ENCODE measurements around the gene NUDCD3.

DNA sequence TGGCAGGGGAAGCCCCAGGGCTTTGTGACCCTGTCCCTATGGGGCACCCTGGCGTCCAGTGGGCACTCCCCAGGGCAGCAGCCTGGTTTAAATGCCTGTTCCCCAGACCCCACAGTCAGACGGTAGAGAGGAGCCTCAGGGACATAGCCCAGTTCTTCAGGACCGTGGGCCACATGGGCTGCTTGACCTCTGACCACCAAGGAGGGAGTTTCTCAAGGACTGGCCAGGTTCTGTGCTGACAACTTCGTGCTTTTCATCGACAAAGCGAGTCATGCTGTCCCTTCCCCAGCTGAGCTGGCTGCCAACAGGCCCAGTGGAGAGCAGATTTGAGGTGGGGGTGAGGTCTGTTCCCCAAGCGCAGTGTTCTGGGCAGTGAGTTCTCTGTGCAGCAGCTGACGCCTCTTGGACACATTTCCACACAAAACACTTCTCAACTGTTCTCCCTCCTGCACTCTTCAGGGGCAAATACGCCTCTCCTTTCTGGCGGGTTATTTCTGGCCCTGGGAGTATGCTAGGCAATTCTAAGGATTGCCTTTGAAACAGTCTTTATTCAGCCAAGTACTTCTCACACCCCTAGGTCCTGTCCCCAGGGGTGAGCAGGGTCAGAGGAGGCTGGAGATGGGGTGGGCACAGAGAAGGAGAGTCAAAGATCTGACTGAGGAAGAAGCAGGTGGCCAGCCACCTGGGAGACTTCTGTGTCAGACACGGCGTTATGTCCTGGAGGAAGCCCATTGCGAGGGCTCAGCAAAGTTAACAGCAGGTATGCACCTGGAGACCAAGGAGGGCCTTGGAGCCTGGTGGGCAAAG is 107.8 kb downstream of the NUDCD3 start:
- no peak for TF ChIP-seq CTCF (conservative IDR thresholded peaks at IDR 0.05; ENCODE audit: low read depth, low read length)
- no peak for TF ChIP-seq EZH2phosphoT487 (IDR thresholded peaks at IDR 0.05; ENCODE audit: borderline replicate concordance, low read length)
- TF ChIP-seq EZH2 (IDR thresholded peaks at IDR 0.05; ENCODE audit: low read length, unreplicated experiment), result no peak

Measured in PC-3 (cell line).